Endothelial cell of umbilical vein (primary cell): ENCODE measurements around the gene NTMT1. TPM values are rescaled to one million over a fixed set of nuclear protein-coding genes. Genes with fewer than 3 reads are reported as not detected.

ENCODE experiments used
- BruUV-seq: library from RNA; stranded (reverse); fragments of 400-500 nt; replicated peaks from 2 replicates; lab custom pipeline; 2021; lab: Mats Ljungman, UMichigan
- CTCF ChIA-PET: fragments of 300-600, 350-600 bp; sonication (Branson Sonifier 250); formaldehyde crosslinking; loops from one replicate; lab custom pipeline; 2021; ENCODE audit warnings: antibody characterized with exemption, inconsistent platforms; lab: Charles Lee
- POLR2A ChIA-PET: fragments of 300-600, 350-600 bp; sonication (Branson Sonifier 250); formaldehyde crosslinking; loops from one replicate; lab custom pipeline; 2021; ENCODE audit warnings: antibody characterized with exemption, inconsistent platforms; lab: Charles Lee
- DNase-seq: peaks from one replicate; pipeline ENCODE4 v3.0.0-alpha.2; 2011; ENCODE audit warnings: low read depth, low spot score
- FAIRE-seq: peaks from 2 replicates; lab custom pipeline; 2011; peaks lifted over from hg19 to GRCh38; lab: Jason Lieb, UNC
- H2AFZ ChIP-seq: 2 replicates; pipeline ENCODE4 v1.6.0; 2012; ENCODE audit warnings: low read depth, low read length, control low read depth, inconsistent platforms
- H3K27ac ChIP-seq: 2 replicates; pipeline ENCODE4 v1.5.1; 2011; ENCODE audit warnings: low read depth, mild to moderate bottlenecking, control low read depth, low read length, moderate library complexity; ENCODE audit not compliant: insufficient read depth
- H3K27me3 ChIP-seq, 2 experiments: 2 replicates each; pipeline versions ENCODE4 v1.6.0 to v1.6.1; 2011; ENCODE audit warnings: low read length in 2 of 2, mixed read lengths in 1 of 2; ENCODE audit not compliant: control insufficient read depth in 2 of 2, insufficient read depth in 2 of 2
- H3K36me3 ChIP-seq, 2 experiments: 2 replicates in 1 of 2; 3 replicates in 1 of 2; pipeline ENCODE4 v1.5.1; 2011; ENCODE audit warnings: low read length in 2 of 2, mild to moderate bottlenecking in 1 of 2, moderate library complexity in 1 of 2; ENCODE audit not compliant: control insufficient read depth in 2 of 2, insufficient read depth in 2 of 2; ENCODE audit errors: extremely low read depth in 1 of 2
- H3K4me1 ChIP-seq: 3 replicates; pipeline ENCODE4 v1.5.1; 2011; ENCODE audit warnings: mild to moderate bottlenecking, low read length; ENCODE audit not compliant: control insufficient read depth, insufficient read depth; ENCODE audit errors: extremely low read depth
- H3K4me2 ChIP-seq: 2 replicates; pipeline ENCODE4 v1.6.1; 2011; ENCODE audit warnings: low read length, control low read depth, mixed read lengths; ENCODE audit not compliant: insufficient read depth
- H3K4me3 ChIP-seq, 3 experiments: fragments of 200-600 bp in 1 of 3; sonication (generic), shearing (Covaris generic) in 1 of 3; replicated peaks in 1 of 3; 2 replicates each; pipeline ENCODE4 v1.5.1; 2011 to 2016; ENCODE audit warnings: control low read depth in 3 of 3, low read length in 3 of 3, mild to moderate bottlenecking in 2 of 3, inconsistent platforms in 1 of 3, low read depth in 1 of 3, moderate library complexity in 1 of 3; ENCODE audit not compliant: insufficient read depth in 1 of 3
- H3K79me2 ChIP-seq: 2 replicates; pipeline ENCODE4 v1.6.0; 2012; ENCODE audit warnings: low read length, inconsistent platforms; ENCODE audit not compliant: control insufficient read depth, insufficient read depth
- H3K9ac ChIP-seq: replicated peaks from 2 replicates; pipeline ENCODE3; 2011; ENCODE audit warnings: low read length, control low read depth; ENCODE audit not compliant: insufficient read depth; ENCODE audit errors: extremely low read depth
- H3K9me1 ChIP-seq: replicated peaks from 3 replicates; pipeline ENCODE4 v1.6.0; 2011; ENCODE audit warnings: mild to moderate bottlenecking, low read length; ENCODE audit not compliant: control insufficient read depth, insufficient read depth; ENCODE audit errors: extremely low read depth
- H3K9me3 ChIP-seq: replicated peaks from 2 replicates; pipeline ENCODE4 v1.5.1; 2012; ENCODE audit warnings: low read length, inconsistent platforms; ENCODE audit not compliant: control insufficient read depth, insufficient read depth
- H4K20me1 ChIP-seq: replicated peaks from 2 replicates; pipeline ENCODE3; 2011; ENCODE audit warnings: mild to moderate bottlenecking, low read length; ENCODE audit not compliant: control insufficient read depth, insufficient read depth; ENCODE audit errors: extremely low read depth
- EZH2 ChIP-seq: IDR thresholded peaks from 2 replicates; pipeline ENCODE4 v1.6.1; 2012; ENCODE audit warnings: borderline replicate concordance, low read depth, mild to moderate bottlenecking, moderate library complexity, low read length, inconsistent platforms; ENCODE audit not compliant: severe bottlenecking
- FOS ChIP-seq: IDR thresholded peaks from 2 replicates; pipeline ENCODE4 v1.6.1; 2011; ENCODE audit warnings: mild to moderate bottlenecking, low read length, moderate library complexity, borderline replicate concordance; ENCODE audit not compliant: insufficient read depth
- GATA2 ChIP-seq: IDR thresholded peaks from 2 replicates; pipeline ENCODE4 v1.7.0; 2011; ENCODE audit warnings: low read depth, mild to moderate bottlenecking, moderate library complexity, mixed read lengths, low read length; ENCODE audit not compliant: insufficient read length, insufficient read depth
- JUN ChIP-seq: IDR thresholded peaks from 2 replicates; pipeline ENCODE4 v1.6.1; 2011; ENCODE audit warnings: borderline replicate concordance, low read depth; ENCODE audit not compliant: insufficient read length, insufficient read depth
- POLR2A ChIP-seq: IDR thresholded peaks from 2 replicates; pipeline ENCODE4 v1.6.1; 2012; ENCODE audit warnings: low read depth, mild to moderate bottlenecking, control low read depth, low read length
- POLR2AphosphoS5 ChIP-seq: IDR thresholded peaks from 2 replicates; pipeline ENCODE4 v1.6.1; 2012; ENCODE audit warnings: low read depth, mild to moderate bottlenecking, control low read depth, low read length, moderate library complexity; ENCODE audit not compliant: insufficient read depth
- dilution Hi-C: fragments of 300-500 bp; cut with MboI; formaldehyde crosslinking; loops from one replicate; pipeline ENCODE4 v1.15.0; 2019; ENCODE audit warnings: low sequenced_read_pairs; ENCODE audit not compliant: extremely low pct_ligation_motif_present
- intact Hi-C: fragments of 100-400 bp; cut with micrococcal nuclease; formaldehyde crosslinking; loops from one replicate; pipeline ENCODE4 v1.10.0; 2022
- polyA plus RNA-seq, 4 experiments: library from polyadenylated mRNA; depleted of rRNA in 3 of 4; stranded (reverse) in 3 of 4; unstranded in 1 of 4; fragments of >200 nt; gene quantifications; 2 replicates each; pipeline versions ENCODE4 v1.2.1 to v1.2.3, GENCODE V29; 2011 to 2012; ENCODE audit warnings: missing spikeins in 1 of 4
- total RNA-seq: library from RNA; stranded (reverse); gene quantifications from 2 replicates; pipeline ENCODE4 v1.2.3, GENCODE V29; 2021

The NTMT1 gene
- total and polyA plus RNA-seq, 2 donors (not counting 3 experiments of a cell fraction or from before 2014, with no cell fraction given), result 47.6 to 58.3 TPM

GRCh38 chr9:129648092-129648763 is 22.3 kb downstream of the NTMT1 start:
- no peaks in the 10 kb centered on the region for H4K20me1 ChIP-seq
- BruUV-seq, result no TSS peak
- H3K4me3 ChIP-seq, result no peak overlapping the region
- H3K27ac ChIP-seq, result no peak overlapping the region
- no peaks in the 10 kb centered on the region for H3K9me1 ChIP-seq
- H3K9me3 ChIP-seq, result no peaks in the 10 kb centered on the region
- no peak for TF ChIP-seq GATA2
- TF ChIP-seq POLR2AphosphoS5, result no peak
- TF ChIP-seq POLR2A, result no peak
- FAIRE-seq, result no peak
- dilution Hi-C loops, result no loop called here
- H3K4me1 ChIP-seq, result no peaks in the 10 kb centered on the region
- no peaks in the 10 kb centered on the region for H3K27me3 ChIP-seq
- H3K36me3 ChIP-seq, result no peaks in the 10 kb centered on the region
- intact Hi-C loops, result no loop called here
- H3K79me2 ChIP-seq, result no peaks in the 10 kb centered on the region
- H3K4me2 ChIP-seq, result no peak overlapping the region
- no peak for DNase-seq
- POLR2A ChIA-PET, result no interaction called here
- CTCF ChIA-PET, result interaction anchor here (1.3 kb wide), 1 partner anchor 89 kb away, joined by 3 read pairs; no protein-coding TSS in a partner anchor
- no peak overlapping the region for H3K9ac ChIP-seq
- H2AFZ ChIP-seq, result no peak overlapping the region

- dilution Hi-C loops, result no loop called here
- no peak for FAIRE-seq
- BruUV-seq, result no TSS peak
Measured at GRCh38 chr9:129648764-129649115, 22.8 kb downstream of the NTMT1 start.

More at GRCh38 chr9:129648764-129649115, 22.8 kb downstream of the NTMT1 start:
- Histone ChIP-seq H3K27ac (no peak overlapping the region), H3K9me3 (no peaks in the 10 kb centered on the region), H3K27me3 (no peaks in the 10 kb centered on the region), H3K4me2 (no peak overlapping the region), H3K4me1 (no peaks in the 10 kb centered on the region), H3K9ac (no peak overlapping the region), H4K20me1 (no peaks in the 10 kb centered on the region), H3K36me3 (no peaks in the 10 kb centered on the region), H3K79me2 (no peaks in the 10 kb centered on the region), H3K4me3 (no peak overlapping the region), H3K9me1 (no peaks in the 10 kb centered on the region), H2AFZ (no peak overlapping the region)
- POLR2A ChIA-PET, result no interaction called here
- no peak for DNase-seq
- intact Hi-C loops, result no loop called here
- TF ChIP-seq JUN, result no peak
- TF ChIP-seq GATA2, result no peak
- no peak for TF ChIP-seq FOS
- TF ChIP-seq POLR2AphosphoS5, result no peak
- TF ChIP-seq EZH2, result no peak
- CTCF ChIA-PET, result no interaction called here
